ENCODE data around the gene ASS1.

Gene ASS1

GRCh38 chr9:130482463-130482862, 37.7 kb downstream of the ASS1 start:
- Histone ChIP-seq H3K27ac (ENCODE audit: extremely low read depth, low read depth, low read length) (no peak overlapping the region), H3K4me3 (ENCODE audit: low read depth, low read length) (no peak overlapping the region), H3K36me3 (ENCODE audit: control insufficient read depth in 2 of 2, insufficient read depth in 1 of 2, low read length in 2 of 2) (peaks cover 0 to 14% of the 10 kb centered on the region in 2 experiments; a peak in 1 of 3 replicates), H3K9me3 (ENCODE audit: control insufficient read depth, insufficient read depth, low read depth, low read length) (no peaks in the 10 kb centered on the region), H3K4me1 (ENCODE audit: control insufficient read depth, insufficient read depth, low read length) (no peaks in the 10 kb centered on the region)
- POLR2A ChIA-PET = no interaction called here
- TF ChIP-seq ZFP69B (tag by site-specific recombination; IDR thresholded peaks at IDR 0.05) = no peak
- no peak for TF ChIP-seq ZNF23 (tag by site-specific recombination; IDR thresholded peaks at IDR 0.05; ENCODE audit: borderline replicate concordance)
- no peak for TF ChIP-seq SCRT2 (tag by site-specific recombination; IDR thresholded peaks at IDR 0.05)
- TF ChIP-seq ZNF580 (tag by site-specific recombination; IDR thresholded peaks at IDR 0.05) = no peak
- no peak for TF ChIP-seq ZEB2 (tag by site-specific recombination; IDR thresholded peaks at IDR 0.05)
- no peak for TF ChIP-seq ZNF544 (tag by site-specific recombination; IDR thresholded peaks at IDR 0.05)
- 0 out of 2 replicates have a peak, but pooled peaks have one; percentile 85 for TF ChIP-seq ZBTB17 (tag by site-specific recombination; IDR thresholded peaks at IDR 0.05)
- CTCF ChIA-PET = interaction anchor here (0.6 to 1.9 kb wide), 5 partner anchors 21 to 384 kb away, joined by 3 to 7 read pairs (median 4); no protein-coding TSS in a partner anchor

DNA sequence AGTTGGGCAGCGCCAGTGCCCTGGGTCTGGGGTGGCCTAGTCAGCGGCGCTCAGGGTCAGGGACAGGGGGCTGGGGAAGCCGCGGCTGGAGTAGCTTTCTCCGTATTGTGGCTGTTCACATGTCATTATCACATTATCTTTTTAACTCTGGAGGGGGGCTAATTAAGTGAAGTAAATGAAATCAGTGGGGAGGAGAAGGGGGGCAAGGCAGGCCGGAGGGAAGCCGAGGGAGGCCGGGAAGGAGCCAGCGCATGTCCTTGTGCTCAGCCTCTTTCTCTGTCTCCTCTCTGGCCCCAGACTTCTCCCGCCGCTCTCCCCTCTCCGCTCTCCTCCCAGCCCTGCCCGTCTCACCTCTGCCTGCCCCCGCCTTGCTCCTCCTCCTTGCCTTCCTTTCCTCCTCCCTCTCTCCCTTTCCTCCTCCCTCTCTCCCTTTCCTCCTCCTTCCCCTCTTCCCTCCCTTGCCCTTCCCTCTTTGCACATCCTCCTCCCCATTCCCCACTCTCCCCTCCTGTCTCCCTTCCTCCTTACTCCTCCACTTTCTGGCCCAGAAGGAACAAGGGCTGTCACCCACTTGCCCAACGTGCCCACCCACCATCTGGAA, 38.7 kb downstream of the ASS1 start:
- peaks cover 0 to 13% of the 10 kb centered on the region in 2 experiments; a peak in 1 of 3 replicates for H3K36me3 ChIP-seq (ENCODE audit: control insufficient read depth in 2 of 2, insufficient read depth in 1 of 2, low read length in 2 of 2)
- H3K4me1 ChIP-seq (ENCODE audit: control insufficient read depth, insufficient read depth, low read length) = no peaks in the 10 kb centered on the region
- ChIA-PET POLR2A (no interaction called here), CTCF (interaction anchor here (0.6 to 1.9 kb wide), 3 partner anchors 23 to 383 kb away, joined by 3 to 6 read pairs (median 3); no protein-coding TSS in a partner anchor)
- no peaks in the 10 kb centered on the region for H3K9me3 ChIP-seq (ENCODE audit: control insufficient read depth, insufficient read depth, low read depth, low read length)
- H3K4me3 ChIP-seq (ENCODE audit: low read depth, low read length) = no peak overlapping the region
- H3K27ac ChIP-seq (ENCODE audit: extremely low read depth, low read depth, low read length) = no peak overlapping the region
- no peak for TF ChIP-seq ZNF510 (tag by site-specific recombination; IDR thresholded peaks at IDR 0.05; ENCODE audit: insufficient replicate concordance)
- TF ChIP-seq HOXA7 (CRISPR knock-in tag; IDR thresholded peaks at IDR 0.05; ENCODE audit: borderline replicate concordance) = no peak
- TF ChIP-seq ZNF133 (tag by site-specific recombination; IDR thresholded peaks at IDR 0.05) = no peak
- TF ChIP-seq ZNF664 (tag by site-specific recombination; IDR thresholded peaks at IDR 0.05) = no peak
- TF ChIP-seq ZNF529 (tag by site-specific recombination; IDR thresholded peaks at IDR 0.05; ENCODE audit: insufficient replicate concordance) = no peak
- TF ChIP-seq ZNF830 (tag by site-specific recombination; IDR thresholded peaks at IDR 0.05; ENCODE audit: low read depth) = no peak
- peak; percentile 53; the same call in 1 of the 2 replicates for TF ChIP-seq WT1 (tag by site-specific recombination; IDR thresholded peaks at IDR 0.05)
- no peak for TF ChIP-seq ZNF248 (tag by site-specific recombination; IDR thresholded peaks at IDR 0.05)
- no peak for TF ChIP-seq AEBP2 (tag by site-specific recombination; IDR thresholded peaks at IDR 0.05; ENCODE audit: borderline replicate concordance)
- TF ChIP-seq ZNF624 (tag by site-specific recombination; IDR thresholded peaks at IDR 0.05) = no peak
- TF ChIP-seq MYNN (tag by site-specific recombination; IDR thresholded peaks at IDR 0.05; ENCODE audit: borderline replicate concordance) = no peak
- TF ChIP-seq SP2 (tag by site-specific recombination; IDR thresholded peaks at IDR 0.05) = no peak
- no peak for TF ChIP-seq ZNF184 (tag by site-specific recombination; IDR thresholded peaks at IDR 0.05)
- no peak for TF ChIP-seq ZNF169 (tag by site-specific recombination; IDR thresholded peaks at IDR 0.05)
- TF ChIP-seq, protein P1, sequence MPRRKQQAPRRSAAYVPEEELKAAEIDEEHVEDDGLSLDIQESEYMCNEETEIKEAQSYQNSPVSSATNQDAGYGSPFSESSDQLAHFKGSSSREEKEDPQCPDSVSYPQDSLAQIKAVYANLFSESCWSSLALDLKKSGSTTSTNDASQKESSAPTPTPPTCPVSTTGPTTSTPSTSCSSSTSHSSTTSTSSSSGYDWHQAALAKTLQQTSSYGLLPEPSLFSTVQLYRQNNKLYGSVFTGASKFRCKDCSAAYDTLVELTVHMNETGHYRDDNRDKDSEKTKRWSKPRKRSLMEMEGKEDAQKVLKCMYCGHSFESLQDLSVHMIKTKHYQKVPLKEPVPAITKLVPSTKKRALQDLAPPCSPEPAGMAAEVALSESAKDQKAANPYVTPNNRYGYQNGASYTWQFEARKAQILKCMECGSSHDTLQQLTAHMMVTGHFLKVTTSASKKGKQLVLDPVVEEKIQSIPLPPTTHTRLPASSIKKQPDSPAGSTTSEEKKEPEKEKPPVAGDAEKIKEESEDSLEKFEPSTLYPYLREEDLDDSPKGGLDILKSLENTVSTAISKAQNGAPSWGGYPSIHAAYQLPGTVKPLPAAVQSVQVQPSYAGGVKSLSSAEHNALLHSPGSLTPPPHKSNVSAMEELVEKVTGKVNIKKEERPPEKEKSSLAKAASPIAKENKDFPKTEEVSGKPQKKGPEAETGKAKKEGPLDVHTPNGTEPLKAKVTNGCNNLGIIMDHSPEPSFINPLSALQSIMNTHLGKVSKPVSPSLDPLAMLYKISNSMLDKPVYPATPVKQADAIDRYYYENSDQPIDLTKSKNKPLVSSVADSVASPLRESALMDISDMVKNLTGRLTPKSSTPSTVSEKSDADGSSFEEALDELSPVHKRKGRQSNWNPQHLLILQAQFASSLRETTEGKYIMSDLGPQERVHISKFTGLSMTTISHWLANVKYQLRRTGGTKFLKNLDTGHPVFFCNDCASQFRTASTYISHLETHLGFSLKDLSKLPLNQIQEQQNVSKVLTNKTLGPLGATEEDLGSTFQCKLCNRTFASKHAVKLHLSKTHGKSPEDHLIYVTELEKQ (tag by site-specific recombination; IDR thresholded peaks at IDR 0.05; ENCODE audit: borderline replicate concordance) = no peak
- TF ChIP-seq ZNF366 (tag by site-specific recombination; conservative IDR thresholded peaks at IDR 0.05) = peak; percentile 87
- TF ChIP-seq PRDM1 (tag by site-specific recombination; IDR thresholded peaks at IDR 0.05) = peak; percentile 81
- TF ChIP-seq ZBTB44 (tag by site-specific recombination; IDR thresholded peaks at IDR 0.05) = no peak
- TF ChIP-seq, protein P2, sequence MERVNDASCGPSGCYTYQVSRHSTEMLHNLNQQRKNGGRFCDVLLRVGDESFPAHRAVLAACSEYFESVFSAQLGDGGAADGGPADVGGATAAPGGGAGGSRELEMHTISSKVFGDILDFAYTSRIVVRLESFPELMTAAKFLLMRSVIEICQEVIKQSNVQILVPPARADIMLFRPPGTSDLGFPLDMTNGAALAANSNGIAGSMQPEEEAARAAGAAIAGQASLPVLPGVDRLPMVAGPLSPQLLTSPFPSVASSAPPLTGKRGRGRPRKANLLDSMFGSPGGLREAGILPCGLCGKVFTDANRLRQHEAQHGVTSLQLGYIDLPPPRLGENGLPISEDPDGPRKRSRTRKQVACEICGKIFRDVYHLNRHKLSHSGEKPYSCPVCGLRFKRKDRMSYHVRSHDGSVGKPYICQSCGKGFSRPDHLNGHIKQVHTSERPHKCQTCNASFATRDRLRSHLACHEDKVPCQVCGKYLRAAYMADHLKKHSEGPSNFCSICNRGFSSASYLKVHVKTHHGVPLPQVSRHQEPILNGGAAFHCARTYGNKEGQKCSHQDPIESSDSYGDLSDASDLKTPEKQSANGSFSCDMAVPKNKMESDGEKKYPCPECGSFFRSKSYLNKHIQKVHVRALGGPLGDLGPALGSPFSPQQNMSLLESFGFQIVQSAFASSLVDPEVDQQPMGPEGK (tag by site-specific recombination; IDR thresholded peaks at IDR 0.05) = 0 out of 2 replicates have a peak, but pooled peaks have one; percentile 17
- no peak for TF ChIP-seq ZNF768 (tag by site-specific recombination; IDR thresholded peaks at IDR 0.05)
